Prostate gland (tissue), 2 donors: Measurements from ENCODE around the gene UGT1A8.

Source experiments
- CTCF ChIP-seq, 4 experiments: fragments of 200-600 bp in 2 of 4; fragments of 450-650 bp in 2 of 4; sonication (generic) in 2 of 4; IDR thresholded peaks; 1 replicate in 3 of 4; 2 replicates in 1 of 4; pipeline ENCODE4 v1.5.1; 2016 to 2019; ENCODE audit warnings: antibody characterized with exemption in 4 of 4, mild to moderate bottlenecking in 2 of 4, moderate library complexity in 2 of 4
- POLR2A ChIP-seq: fragments of 450-650 bp; IDR thresholded peaks from one replicate; pipeline ENCODE4 v1.6.1; 2016; ENCODE audit warnings: antibody characterized with exemption, mild to moderate bottlenecking
- POLR2AphosphoS5 ChIP-seq: sonication (generic); formaldehyde crosslinking; IDR thresholded peaks from one replicate; pipeline ENCODE4 v1.6.1; 2017; ENCODE audit warnings: antibody characterized with exemption

GRCh38 chr2:233814056-233814835 lies 196.8 kb downstream of the UGT1A8 start:
- TF ChIP-seq CTCF (IDR thresholded peaks at IDR 0.05): no peak
- no peak for TF ChIP-seq POLR2AphosphoS5
- no peak for TF ChIP-seq POLR2A
